M059J (cell line): Measurements from ENCODE around the gene MYO1C. TPM values are rescaled to one million over a fixed set of nuclear protein-coding genes. Genes with fewer than 3 reads are reported as not detected.
"Not testable (repeated sequence)": the region's sequence is repeated elsewhere in the genome, so short reads cannot be mapped to it uniquely, and the experiment has no call there.

Experiments
- DNase-seq: peaks from one replicate; pipeline ENCODE4 v3.0.0-alpha.2; 2012; ENCODE audit warnings: low read depth
- total RNA-seq: library from RNA; depleted of rRNA; stranded (reverse); fragments of >200 nt; shearing (Covaris generic); gene quantifications from 2 replicates; pipeline ENCODE4 v1.2.3, GENCODE V29; 2014

The MYO1C gene
- total RNA-seq, 1 experiment from 2014 or later = 80.5 TPM

DNA sequence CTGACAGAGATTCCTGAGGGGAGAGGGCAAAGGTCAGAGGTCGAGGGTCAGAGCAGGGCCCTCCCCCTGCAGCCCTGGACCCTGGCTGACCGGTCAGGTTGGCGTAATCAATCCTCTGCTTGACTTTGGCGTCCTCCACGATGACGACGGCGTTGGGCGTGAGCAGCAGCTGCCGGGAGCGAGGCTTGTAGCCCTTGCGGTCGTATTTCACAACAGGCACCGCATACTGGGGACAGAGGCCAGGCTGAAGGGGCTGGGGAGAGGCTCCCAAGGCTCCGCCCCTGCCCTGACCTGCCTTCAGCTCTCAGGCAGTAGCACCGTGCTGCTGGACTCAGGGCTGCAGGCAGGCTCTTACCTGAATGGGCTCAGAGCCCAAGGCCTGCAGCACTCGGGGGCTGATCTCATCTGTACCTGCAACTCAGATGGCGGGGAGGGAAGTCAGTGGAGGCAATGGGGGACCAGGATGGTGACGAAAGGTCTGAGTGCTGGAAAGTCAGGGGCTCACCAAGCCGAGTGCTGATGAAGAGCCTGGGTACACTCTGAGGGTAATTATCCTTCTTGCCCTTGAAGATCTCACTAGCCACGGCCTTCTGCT lies 24.5 kb downstream of the MYO1C start:
- DNase-seq = no peak

DNA sequence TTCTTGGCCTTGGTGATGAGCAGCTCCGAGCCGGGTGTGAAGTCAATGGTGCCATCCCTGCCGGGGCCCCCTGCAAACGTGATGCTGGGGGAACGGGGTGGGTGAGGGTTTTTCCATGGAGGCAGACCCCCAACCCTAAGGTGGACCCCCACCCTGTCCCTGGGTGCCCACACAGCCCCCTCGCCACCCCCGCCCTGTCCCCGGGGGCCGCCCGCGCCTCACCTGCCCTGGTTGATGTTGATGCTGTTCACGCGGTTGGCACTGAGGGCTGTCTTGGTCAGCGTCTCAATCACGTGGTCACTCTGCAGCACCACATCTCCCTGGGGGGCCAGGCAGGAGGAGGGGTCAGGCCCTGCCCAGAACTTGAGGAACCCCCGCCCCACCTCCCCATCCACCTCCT lies 25.2 kb downstream of the MYO1C start:
- no peak for DNase-seq

DNA sequence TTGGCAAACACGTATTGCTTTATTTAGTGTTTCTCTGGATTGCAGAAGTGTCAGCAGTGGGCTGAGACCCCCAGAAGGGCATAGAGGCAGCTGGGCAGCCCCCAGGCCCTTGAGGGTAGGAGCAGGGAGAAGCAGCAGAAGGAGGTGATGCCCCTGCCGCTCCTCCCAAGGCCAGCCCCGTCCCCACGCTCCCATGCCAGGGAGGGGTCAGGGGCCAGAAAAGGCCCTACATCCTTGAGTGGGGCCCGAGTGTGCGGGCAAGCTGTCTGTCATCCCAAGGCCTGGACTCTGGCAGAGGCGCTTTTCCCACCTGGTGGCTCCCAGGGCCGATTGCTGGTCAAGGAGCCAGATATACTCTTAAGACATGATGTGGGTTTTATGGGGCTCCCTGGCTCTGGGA lies 28.3 kb downstream of the MYO1C start:
- DNase-seq = no peak

DNA sequence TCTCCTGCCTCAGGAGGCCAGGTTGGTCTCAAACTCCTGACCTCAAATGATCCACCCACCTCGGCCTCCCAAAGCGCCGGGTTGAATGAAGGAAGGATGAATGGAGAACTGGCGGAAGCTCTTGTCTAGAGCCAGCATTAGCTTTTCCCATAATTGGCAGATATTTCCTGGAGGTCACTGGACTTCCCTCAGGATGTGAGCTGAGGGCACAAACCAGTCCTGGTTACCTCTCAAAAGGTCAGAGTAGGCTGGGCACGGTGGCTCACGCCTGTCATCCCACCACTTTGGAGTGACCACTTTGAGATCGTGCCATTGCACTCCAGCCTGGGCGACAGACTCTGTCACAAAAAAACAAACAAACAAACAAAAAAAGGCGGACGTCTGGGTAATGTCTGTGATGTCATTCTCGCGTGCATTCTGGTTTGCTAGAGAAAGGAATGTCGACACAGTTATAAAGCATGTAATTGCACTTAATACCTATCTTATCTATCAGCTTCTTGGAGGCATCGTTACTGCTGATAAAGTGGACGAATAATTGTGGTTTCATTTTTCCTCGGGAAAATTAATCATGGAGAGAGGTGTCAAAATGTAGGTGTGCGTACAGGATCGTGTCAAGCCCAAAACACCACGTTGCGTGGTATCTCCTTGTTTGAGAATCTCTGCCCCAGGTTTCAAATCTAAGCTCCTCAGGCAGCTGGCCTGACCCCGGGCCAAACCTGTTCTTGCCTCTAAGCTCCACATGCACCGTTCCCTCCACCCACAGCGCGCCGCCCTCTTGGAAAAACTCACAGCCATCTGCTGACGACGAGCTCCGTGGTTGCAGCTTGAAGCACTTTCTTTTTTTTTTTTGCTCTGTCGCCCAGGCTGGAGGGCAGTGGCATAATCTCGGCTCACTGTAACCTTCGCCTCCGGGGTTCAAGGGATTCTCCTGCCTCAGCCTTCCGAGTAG lies 30.0 kb downstream of the MYO1C start:
- no peak for DNase-seq

DNA sequence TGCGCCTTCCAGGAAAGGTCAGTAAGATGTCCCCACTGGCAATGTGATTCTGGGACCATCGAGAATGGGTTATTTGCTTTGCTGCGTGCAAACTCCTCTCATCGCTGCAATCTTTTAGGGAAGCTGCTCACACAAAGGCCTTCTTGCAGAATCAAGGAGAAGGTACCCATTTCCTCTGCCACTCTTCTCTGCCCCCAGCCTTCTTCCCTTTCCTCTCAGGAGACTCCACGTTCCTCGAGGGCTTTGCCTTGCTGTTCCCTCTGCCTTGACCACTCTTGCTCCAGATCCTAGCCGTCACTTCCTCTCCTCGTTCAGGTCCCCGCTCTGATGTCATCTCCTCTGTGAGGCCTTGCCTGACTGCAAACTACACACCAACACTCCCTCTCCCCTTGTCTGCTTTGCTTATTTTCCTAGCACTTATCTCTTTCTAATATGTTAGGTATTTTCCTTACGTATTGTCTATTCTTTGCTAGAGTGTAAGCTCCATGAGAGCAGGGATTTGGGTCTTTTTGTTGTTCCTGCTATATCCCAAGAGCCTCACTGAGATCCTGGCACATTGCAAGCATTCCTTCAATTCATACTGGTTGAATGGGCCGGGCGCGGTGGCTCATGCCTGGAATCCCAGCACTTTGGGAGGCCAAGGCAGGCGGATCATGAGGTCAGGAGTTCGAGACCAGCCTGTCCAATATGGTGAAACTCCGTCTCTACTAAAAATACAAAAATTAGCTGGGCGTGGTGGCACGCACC lies 31.1 kb downstream of the MYO1C start:
- no peak for DNase-seq

DNA sequence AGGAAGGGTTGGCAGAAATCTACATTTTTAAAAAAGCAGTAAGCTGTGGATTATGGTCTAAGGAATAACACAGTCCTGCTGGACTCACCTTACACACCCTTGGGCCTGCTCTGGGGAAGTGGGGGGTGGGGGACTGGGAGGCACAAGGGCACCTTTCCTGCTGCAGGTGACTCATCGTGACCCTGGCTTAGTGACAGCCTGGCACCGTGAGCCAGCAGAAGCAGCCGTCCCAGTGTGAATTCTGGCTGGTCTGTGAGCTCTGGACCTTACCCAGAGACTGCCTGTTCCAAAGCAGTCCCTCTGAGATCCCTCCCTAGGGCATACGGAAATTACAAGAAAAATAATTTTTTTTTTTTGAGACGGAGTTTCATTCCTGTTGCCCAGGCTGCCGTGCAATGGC lies 32.3 kb downstream of the MYO1C start:
- DNase-seq = peak; percentile 85

DNA sequence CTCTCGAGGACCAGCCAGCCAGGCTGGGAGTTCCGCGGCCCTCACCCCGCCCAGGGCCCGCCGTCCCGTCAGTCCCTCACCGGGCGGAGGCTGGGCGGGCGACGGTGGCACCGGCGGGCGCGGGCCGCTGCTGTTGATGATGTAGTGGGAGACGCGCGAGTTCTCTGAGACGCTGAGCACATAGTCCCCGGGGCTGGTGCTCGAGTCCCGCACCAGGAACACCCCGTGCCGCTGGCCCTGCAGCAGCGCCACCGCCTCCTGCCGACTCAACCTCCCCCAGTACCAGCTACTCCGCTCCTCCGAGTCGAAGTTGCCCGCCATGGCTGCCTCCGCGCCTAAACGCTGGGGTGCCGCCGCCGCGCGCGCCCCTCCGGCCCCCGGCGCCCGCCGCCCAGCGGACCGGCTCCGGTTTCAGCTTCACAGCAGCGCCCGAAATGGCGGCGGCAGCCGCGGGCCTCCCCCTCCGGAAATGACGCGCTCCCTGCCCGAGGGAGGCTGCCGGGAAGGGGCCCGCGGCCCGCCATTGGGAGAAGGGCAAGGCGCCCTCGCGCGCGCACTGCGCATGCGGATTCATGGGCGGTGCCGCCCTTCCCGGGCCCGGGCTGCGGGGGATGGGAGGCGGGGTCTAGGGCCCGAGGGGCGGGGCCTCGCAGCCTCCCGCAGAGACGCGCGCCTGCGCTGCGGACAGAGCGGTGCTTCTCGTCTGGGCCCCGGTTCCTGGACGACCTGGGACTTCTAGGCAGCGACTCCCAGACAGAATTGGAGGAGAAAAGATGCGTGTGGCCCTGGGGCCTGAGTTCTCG lies 36.5 kb downstream of the MYO1C start, which contains the start of gene CRK:
CRK (minus strand) TSS at position 436 of the 803 bp plus-strand sequence; CDS start at position 321, 115 bp downstream.
- DNase-seq = peak; percentile 90

DNA sequence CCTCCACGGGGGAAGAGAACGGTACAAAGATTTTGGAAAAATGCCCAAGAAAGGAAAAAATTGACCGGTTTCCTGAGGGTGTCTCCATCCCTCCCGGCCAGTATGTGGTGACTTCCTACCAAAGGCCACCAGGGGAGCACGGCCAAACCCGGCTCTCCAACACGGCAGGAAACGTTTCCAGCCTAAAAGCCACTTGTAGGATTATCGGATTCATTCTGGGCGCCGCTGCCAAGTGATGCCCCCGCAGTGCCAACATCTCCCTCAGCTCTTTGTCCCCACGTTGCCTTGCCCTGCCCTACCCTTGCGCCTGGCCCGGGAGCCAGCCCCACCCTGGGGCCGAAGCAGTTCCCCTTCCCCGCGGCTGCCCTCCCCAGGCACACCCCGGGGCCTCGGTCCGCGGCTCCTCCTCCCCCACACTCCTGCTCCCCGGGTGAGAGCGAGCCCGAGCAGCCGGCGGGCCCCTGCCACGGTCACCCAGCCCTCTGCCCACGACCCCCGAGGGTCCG lies 37.1 kb downstream of the MYO1C start:
- DNase-seq = peak; percentile 81

DNA sequence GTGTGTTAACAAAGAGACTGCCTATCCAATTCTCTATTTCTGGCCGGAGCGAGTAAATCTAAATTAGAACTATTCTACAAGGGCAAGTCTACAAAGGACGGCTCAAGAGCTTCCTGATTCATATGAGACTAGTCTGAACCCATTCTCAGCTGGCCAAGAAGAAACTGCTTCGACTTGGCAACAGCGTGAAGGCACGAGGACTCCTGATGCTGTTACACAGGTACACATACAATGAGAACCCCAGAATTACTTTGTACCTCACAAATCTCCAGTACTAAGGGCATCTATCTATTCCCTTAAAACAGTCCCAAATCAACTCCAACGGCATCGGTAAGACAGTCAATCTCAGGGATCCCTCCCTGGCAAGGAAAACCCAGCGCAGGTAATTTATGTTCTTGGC lies 37.9 kb downstream of the MYO1C start:
- no peak for DNase-seq

DNA sequence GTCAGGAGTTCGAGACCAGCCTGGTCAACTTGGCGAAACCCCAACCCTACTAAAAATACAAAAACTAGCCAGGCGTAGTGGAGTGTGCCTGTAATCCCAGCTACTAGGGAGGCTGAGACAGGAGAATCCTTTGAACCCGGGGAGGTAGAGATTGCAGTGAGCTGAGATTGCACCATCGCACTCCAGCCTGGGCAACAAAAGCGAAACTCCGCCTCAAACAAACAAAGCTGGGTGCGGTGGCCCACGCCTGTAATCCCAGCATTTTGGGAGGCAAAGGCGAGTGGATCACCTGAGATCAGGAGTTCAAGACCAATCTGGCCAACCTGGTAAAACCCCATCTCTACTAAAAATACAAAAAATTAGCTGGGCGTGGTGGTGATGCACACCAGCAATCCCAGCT lies 38.8 kb downstream of the MYO1C start:
- not testable (repeated sequence) for DNase-seq

DNA sequence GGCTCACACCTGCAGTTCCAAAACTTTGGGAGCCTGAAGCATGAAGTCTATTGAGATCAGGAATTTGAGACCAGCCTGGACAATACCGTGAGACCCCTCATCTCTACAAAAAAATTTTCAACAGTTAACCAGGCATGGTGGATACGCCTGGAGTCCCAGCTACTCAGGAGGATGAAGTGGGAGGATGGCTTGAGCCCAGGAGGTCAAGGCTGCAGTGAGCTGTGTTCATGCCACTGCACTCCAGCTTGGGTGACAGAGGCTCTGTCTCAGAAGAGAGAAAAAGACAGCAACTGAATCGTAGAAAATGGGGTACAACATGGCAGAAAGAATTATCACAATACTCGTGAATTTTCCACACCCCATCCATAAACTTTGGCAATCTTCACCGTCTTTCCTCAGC lies 39.6 kb downstream of the MYO1C start:
- DNase-seq = no peak

DNA sequence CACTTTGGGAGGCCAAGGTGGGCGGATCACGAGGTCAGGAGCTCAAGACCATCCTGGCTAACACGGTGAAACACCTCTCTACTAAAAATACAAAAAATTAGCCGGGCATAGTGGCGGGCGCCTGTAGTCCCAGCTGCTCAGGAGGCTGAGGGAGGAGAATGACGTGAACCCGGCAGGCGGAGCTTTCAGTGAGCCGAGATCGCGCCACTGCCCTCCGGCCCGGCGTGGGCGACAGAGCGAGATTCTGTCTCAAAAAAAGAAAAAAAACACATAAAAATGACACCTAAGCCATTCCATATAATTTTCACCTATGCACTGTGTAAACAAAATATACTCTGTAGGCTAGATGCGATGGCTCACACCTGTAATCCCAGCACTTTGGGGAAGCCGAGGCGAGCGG lies 42.2 kb downstream of the MYO1C start:
- not testable (repeated sequence) for DNase-seq

DNA sequence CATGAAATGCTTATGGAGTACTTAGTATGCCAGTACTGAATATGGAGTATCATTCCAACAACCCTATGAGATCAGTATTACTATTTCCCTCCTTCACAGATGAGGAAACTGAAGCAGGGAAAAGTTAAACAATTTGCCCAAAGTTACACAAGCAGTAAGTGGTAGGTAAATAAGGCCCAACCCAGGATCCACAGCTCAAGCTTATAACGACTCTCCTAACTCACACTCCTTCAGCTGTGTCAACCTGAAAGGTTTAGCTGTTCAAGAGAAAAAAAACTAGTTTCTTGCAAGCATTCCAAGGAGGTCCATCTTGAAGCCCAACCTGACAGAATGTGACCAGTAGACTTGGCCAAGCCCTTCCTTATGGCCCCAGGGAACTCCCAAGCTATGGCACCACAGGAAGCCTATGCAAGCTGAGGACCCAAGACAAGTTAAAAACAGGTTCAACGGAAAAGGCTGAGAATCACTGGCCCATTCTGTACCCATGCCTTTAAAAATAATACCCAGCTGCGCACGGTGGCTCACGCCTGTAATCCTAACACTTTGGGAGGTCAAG lies 43.0 kb downstream of the MYO1C start:
- no peak for DNase-seq

DNA sequence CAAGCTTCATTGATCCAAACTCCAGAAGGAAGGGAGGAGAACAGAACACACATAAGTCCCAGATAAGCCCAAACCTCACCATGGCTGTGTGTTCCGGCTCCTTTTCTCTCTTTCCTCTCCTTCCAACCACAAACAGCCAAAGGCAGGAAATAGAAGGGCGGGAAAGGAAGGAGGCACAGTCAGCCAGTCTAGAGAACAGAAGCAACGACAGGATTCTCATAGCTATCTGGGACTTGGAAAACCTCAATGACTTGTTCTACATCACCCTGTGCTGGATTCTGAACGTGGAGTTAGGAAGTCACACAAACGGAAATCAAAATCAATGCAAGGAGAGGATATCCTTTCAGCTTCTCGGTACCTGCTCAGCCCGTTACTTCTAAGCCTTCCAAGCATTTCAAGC lies 45.4 kb downstream of the MYO1C start:
- DNase-seq = no peak

DNA sequence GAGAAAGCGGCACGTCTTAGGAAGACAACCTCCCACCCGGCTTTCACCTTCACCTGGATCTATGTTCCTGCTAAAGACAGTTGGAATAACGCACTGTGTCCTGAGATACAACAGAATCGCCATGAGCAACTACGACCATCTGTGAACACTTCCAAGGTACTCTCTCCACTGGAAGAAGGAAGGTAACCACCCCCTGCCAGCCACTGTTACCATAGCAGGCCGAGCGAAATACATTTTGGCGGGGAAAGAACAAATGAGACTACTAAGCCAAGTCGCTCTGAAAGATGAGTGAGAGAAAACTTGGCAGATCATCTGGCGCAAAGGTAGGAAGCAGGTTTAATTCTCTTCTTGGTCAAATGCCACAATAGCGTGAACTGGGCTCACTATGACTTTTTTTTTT lies 46.3 kb downstream of the MYO1C start:
- no peak for DNase-seq

DNA sequence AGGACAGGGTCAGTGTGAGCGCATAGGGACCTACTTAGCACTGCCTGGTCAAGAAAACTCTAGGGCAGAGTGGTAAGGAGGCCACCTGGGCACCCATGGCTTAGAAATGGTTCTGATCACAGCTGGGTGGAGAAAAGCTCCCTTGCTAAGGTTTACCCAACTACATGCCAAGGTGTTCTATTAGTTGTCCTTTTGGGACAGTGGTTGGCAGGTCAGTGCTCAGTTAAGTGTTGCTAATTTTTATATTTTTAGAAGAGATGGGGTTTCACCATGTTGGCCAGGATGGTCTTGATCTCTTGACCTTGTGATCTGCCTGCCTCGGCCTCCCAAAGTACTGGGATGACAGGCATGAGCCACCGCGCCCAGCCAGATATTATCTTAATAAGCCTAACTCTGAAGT lies 46.8 kb downstream of the MYO1C start:
- DNase-seq = not testable (repeated sequence)

DNA sequence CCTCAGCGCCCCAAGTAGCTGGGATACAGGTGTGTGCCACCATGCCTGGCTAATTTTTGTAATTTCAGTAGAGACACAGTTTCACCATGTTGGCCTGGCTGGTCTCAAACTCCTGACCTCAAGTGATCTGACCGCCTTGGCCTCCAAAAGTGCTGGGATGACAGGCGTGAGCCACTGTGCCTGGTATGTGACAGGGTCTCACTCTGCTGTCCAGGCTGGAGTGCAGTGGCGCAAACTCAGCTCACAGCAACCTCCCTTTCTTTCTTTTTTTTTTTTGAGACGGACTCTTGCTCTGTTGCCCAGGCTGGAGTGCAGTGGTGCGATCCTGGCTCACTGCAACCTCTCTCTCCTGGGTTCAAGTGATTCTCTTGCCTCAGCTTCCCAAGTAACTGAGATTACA lies 49.8 kb downstream of the MYO1C start:
- DNase-seq = not testable (repeated sequence)

DNA sequence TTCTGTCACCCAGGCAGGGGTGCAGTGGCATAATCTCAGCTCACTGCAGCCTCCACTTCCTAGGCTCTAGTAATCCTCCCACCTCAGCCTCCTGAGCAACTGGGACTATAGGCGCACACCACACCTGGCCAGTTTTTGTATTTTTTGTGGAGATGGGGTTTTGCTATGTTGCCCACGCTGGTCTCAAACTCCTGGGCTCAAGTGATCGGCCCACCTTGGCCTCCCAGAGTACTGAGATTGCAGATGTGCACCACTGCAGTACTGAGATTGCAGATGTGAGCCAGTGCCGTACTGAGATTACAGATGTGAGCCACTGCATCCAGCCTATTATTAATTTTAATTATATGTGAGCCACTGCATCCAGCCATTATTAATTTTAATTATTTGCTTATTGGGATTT lies 50.3 kb downstream of the MYO1C start:
- no peak for DNase-seq

DNA sequence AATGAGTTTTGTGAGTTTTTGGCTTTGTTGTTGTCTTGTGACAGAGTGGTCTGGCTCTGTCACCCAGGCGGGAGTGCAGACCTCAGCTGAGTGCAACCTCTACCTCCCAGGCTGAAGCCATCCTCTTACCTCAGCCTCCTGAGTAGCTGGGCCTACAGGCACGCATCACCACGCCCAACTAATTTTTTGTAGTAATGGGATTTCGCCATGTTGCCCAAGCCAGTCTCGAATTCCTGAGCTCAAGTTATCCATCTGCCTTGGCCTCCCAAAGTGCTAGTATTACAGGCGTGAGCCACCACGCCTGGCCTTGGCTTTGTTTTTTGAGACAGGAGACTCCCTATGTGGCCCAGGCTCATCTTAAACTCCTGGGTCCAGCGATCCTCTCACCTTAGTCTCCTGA lies 51.6 kb downstream of the MYO1C start:
- DNase-seq = no peak

DNA sequence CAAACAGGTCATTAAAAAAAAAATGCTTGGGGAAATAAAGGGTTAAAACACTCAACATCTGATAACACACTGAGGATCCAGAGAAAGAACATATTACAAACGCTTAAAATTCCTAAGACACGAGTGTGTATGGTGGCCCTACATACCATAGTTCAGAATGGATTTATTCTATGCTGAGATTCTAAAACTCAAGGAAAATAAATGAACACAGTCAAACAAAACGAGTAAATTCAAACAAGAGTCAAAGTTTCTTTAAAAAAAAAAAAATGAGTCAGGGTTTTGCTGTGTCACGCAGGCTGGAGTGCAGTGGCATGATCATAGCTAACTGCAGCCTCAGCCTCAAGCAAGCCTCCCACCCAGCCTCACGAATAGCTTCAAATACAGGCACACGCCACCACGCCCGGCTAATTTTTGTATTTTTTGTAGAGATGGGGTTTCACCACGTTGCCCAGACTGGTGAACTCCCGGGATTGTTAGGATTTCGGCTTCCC lies 53.8 kb downstream of the MYO1C start:
- peak; percentile 24 for DNase-seq

DNA sequence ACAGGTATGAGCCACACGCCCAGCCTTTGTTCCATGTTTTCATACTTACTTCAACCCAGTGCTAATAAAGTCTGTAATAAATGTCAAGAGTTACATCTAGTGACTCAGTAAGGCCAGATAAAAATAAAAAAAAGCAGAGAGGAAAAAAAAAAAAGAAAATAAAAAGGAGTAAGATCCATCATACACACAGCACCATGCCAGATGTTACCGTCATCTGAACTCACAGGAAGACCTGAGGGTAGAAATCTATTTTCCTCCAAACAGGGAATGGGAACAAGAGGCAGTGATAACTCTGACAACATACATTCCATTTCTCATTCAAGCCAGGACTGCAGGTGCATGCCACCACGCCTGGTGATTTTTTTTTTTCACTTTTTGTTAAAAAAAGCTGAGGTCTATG lies 57.2 kb downstream of the MYO1C start:
- DNase-seq = no peak
